Skeletal muscle satellite cell (primary cell): ENCODE results near the gene RWDD3. TPM values are rescaled to one million over a fixed set of nuclear protein-coding genes. Genes with fewer than 3 reads are reported as not detected.

Experiments
- H3K27me3 ChIP-seq: 2 replicates; pipeline ENCODE4 v1.7.0; 2013; ENCODE audit warnings: low read length; ENCODE audit not compliant: control insufficient read depth, insufficient read depth
- H3K36me3 ChIP-seq: 2 replicates; pipeline ENCODE4 v1.7.0; 2013; ENCODE audit warnings: mild to moderate bottlenecking, control low read depth, low read length; ENCODE audit not compliant: insufficient read depth
- H3K4me1 ChIP-seq: 2 replicates; pipeline ENCODE4 v1.7.0; 2013; ENCODE audit warnings: low read length; ENCODE audit not compliant: control insufficient read depth, insufficient read depth
- H3K4me2 ChIP-seq: 2 replicates; pipeline ENCODE4 v1.7.0; 2013; ENCODE audit warnings: mild to moderate bottlenecking, low read length
- H3K4me3 ChIP-seq: 2 replicates; pipeline ENCODE4 v1.7.0; 2013; ENCODE audit warnings: low read length
- H3K9ac ChIP-seq: 2 replicates; pipeline ENCODE4 v1.7.0; 2013; ENCODE audit warnings: mild to moderate bottlenecking, low read depth, low read length, moderate library complexity
- H3K9me3 ChIP-seq: replicated peaks from 2 replicates; pipeline ENCODE4 v1.7.0; 2013; ENCODE audit warnings: mild to moderate bottlenecking, control low read depth, low read length
- total RNA-seq: library from RNA; depleted of rRNA; stranded (reverse); fragments of >200 nt; gene quantifications from 2 replicates; pipeline ENCODE4 v1.2.3, GENCODE V29; 2012; rRNA removed

Gene RWDD3
- 9.0 and 10.4 TPM in 2 replicates for total RNA-seq

- peak within 1 kb of the TSS; percentile 97 for H3K4me2 ChIP-seq
- H3K4me3 ChIP-seq, result peak within 1 kb of the TSS; percentile 100
- H3K9me3 ChIP-seq, result no peaks in the 10 kb centered on the region
- H3K9ac ChIP-seq, result peak within 1 kb of the TSS; percentile 99
- H3K36me3 ChIP-seq, result peaks cover 5% of the 10 kb centered on the region
- no peaks in the 10 kb centered on the region for H3K27me3 ChIP-seq
- H3K4me1 ChIP-seq, result peaks cover 23% of the 10 kb centered on the region
These were observed at the start of gene RWDD3 for GRCh38 chr1:95233737-95234500. RWDD3 (plus strand) TSS chr1:95234210; CDS start chr1:95234231, 21 bp downstream.

GRCh38 chr1:95186149-95186548, 47.9 kb upstream of the RWDD3 start:
- Histone ChIP-seq H3K9me3 (no peaks in the 10 kb centered on the region), H3K9ac (no peak overlapping the region), H3K4me2 (no peak overlapping the region), H3K4me1 (no peaks in the 10 kb centered on the region), H3K4me3 (no peak overlapping the region), H3K36me3 (no peaks in the 10 kb centered on the region), H3K27me3 (no peaks in the 10 kb centered on the region)

GRCh38 chr1:95193591-95193990, 40.4 kb upstream of the RWDD3 start:
- Histone ChIP-seq H3K36me3 (no peaks in the 10 kb centered on the region), H3K9ac (no peak overlapping the region), H3K4me3 (no peak overlapping the region), H3K27me3 (no peaks in the 10 kb centered on the region), H3K4me2 (no peak overlapping the region), H3K4me1 (peaks cover 3% of the 10 kb centered on the region), H3K9me3 (no peaks in the 10 kb centered on the region)

GRCh38 chr1:95195046-95195445, 39.0 kb upstream of the RWDD3 start:
- Histone ChIP-seq H3K27me3 (no peaks in the 10 kb centered on the region), H3K9ac (no peak overlapping the region), H3K36me3 (no peaks in the 10 kb centered on the region), H3K4me3 (no peak overlapping the region), H3K4me1 (peaks cover 3% of the 10 kb centered on the region), H3K9me3 (no peaks in the 10 kb centered on the region), H3K4me2 (no peak overlapping the region)

- Histone ChIP-seq H3K36me3 (no peaks in the 10 kb centered on the region), H3K9me3 (no peaks in the 10 kb centered on the region), H3K4me2 (no peak overlapping the region), H3K9ac (no peak overlapping the region), H3K27me3 (no peaks in the 10 kb centered on the region), H3K4me3 (no peak overlapping the region), H3K4me1 (peaks cover 3% of the 10 kb centered on the region)
These were observed 38.0 kb upstream of the RWDD3 start for GRCh38 chr1:95196017-95196416.

- Histone ChIP-seq H3K9ac (no peak overlapping the region), H3K4me1 (peaks cover 3% of the 10 kb centered on the region), H3K36me3 (no peaks in the 10 kb centered on the region), H3K27me3 (no peaks in the 10 kb centered on the region), H3K4me2 (no peak overlapping the region), H3K4me3 (no peak overlapping the region), H3K9me3 (no peaks in the 10 kb centered on the region)
These were observed 36.3 kb upstream of the RWDD3 start for GRCh38 chr1:95197616-95198252.

- Histone ChIP-seq H3K36me3 (no peaks in the 10 kb centered on the region), H3K9me3 (no peaks in the 10 kb centered on the region), H3K27me3 (no peaks in the 10 kb centered on the region), H3K4me3 (no peak overlapping the region), H3K9ac (no peak overlapping the region), H3K4me1 (peaks cover 3% of the 10 kb centered on the region), H3K4me2 (no peak overlapping the region)
These were observed 32.1 kb upstream of the RWDD3 start for GRCh38 chr1:95201905-95202304.

- no peaks in the 10 kb centered on the region for H3K9me3 ChIP-seq
- no peaks in the 10 kb centered on the region for H3K36me3 ChIP-seq
- H3K4me3 ChIP-seq, result no peak overlapping the region
- H3K27me3 ChIP-seq, result no peaks in the 10 kb centered on the region
- H3K9ac ChIP-seq, result no peak overlapping the region
- no peaks in the 10 kb centered on the region for H3K4me1 ChIP-seq
- no peak overlapping the region for H3K4me2 ChIP-seq
These were observed 30.0 kb upstream of the RWDD3 start for GRCh38 chr1:95203908-95204437.

GRCh38 chr1:95206514-95206913, 27.5 kb upstream of the RWDD3 start:
- H3K36me3 ChIP-seq, result no peaks in the 10 kb centered on the region
- H3K4me3 ChIP-seq, result no peak overlapping the region
- no peaks in the 10 kb centered on the region for H3K27me3 ChIP-seq
- H3K4me2 ChIP-seq, result no peak overlapping the region
- no peaks in the 10 kb centered on the region for H3K9me3 ChIP-seq
- H3K9ac ChIP-seq, result no peak overlapping the region
- no peaks in the 10 kb centered on the region for H3K4me1 ChIP-seq

- Histone ChIP-seq H3K9me3 (no peaks in the 10 kb centered on the region), H3K4me3 (no peak overlapping the region), H3K4me2 (no peak overlapping the region), H3K9ac (no peak overlapping the region), H3K36me3 (no peaks in the 10 kb centered on the region), H3K27me3 (no peaks in the 10 kb centered on the region), H3K4me1 (no peaks in the 10 kb centered on the region)
These were observed 26.6 kb upstream of the RWDD3 start for GRCh38 chr1:95207223-95207935.

GRCh38 chr1:95208876-95209275, 25.1 kb upstream of the RWDD3 start:
- H3K36me3 ChIP-seq, result no peaks in the 10 kb centered on the region
- H3K9me3 ChIP-seq, result no peaks in the 10 kb centered on the region
- no peak overlapping the region for H3K4me3 ChIP-seq
- H3K4me1 ChIP-seq, result no peaks in the 10 kb centered on the region
- H3K4me2 ChIP-seq, result no peak overlapping the region
- H3K27me3 ChIP-seq, result no peaks in the 10 kb centered on the region
- no peak overlapping the region for H3K9ac ChIP-seq
